ENCODE measurements around the gene MED31.
"Not testable (repeated sequence)": the region's sequence is repeated elsewhere in the genome, so short reads cannot be mapped to it uniquely, and the experiment has no call there.

The MED31 gene

DNA sequence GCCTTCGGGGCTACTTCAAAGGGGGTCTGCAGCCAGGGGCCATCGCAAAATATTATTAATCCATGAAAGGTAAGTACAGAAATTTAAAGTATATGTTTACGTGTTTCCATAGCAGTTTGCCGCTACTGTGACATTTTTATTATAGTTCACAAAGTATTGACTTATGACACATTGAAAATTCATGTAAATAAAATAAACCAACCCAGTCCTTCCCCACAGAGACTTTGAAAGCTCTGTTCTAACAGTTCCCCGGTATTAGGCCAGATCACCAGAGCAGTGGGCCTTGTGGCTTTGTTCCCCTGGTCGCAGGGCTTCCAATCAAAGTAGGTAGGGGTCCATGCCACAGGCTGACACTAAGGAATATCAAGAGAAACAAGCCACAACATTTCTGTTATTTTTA, 24.8 kb downstream of the MED31 start:
- no peak for DNase-seq (ENCODE audit: low read depth in 2 of 2)

DNA sequence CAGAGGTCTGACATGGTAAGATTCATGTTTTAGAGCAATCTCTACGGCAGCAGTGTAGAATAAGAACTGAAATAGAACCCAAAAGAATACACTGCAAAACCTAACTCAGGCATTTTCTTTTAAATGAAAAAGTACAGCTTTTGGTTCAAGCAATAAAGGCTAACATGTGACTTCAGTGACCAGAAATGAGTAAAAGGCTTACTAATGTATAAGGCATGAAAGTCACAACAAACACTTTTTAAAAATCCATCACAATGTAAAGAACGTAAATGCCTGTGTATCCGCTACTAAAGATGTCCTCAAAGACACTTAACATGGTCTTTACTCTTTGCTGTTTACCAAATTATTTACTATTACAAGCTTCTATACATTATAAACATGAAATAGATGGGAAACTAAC, 27.5 kb downstream of the MED31 start:
- no peak for DNase-seq (ENCODE audit: low read depth in 2 of 2)

DNA sequence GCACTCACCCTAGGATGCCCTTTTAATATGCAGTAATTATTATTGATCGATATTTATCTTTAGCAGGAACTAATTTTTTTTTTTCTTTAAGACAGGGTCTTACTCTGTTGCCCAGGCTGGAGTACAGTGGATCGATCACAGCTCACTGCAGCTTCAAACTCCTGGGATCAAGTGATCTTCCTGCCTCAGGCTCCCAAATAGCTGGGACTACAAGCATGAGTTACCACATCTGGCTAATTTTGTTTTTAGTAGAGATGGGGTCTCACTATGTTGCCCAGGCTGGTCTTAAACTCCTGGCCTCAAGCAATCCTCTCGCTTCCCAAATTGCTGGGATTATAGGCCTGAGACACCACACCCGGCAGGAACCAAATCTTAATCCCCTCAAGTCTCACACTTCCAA, 40.2 kb downstream of the MED31 start:
- no peak for DNase-seq (ENCODE audit: low read depth in 2 of 2)

DNA sequence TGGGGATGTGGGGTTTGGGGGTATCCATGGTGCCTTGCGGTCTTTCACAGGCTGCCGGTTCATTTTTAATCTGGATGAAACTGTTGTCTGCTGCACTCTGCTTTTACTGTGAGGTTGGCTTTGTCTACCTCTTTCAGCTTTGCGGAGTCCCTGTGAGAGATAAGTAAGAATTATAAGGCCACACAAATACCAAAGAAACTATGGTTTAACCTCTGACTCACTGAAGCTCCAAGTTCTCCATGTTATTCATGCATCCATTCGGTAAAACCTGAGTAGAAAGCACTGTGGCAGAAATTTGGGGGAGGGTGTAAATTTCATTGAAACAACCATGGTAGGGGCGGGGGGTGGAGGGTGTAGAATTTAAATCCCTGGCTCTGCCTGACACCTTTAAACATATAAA, 41.4 kb downstream of the MED31 start:
- DNase-seq (ENCODE audit: low read depth in 2 of 2): no peak

DNA sequence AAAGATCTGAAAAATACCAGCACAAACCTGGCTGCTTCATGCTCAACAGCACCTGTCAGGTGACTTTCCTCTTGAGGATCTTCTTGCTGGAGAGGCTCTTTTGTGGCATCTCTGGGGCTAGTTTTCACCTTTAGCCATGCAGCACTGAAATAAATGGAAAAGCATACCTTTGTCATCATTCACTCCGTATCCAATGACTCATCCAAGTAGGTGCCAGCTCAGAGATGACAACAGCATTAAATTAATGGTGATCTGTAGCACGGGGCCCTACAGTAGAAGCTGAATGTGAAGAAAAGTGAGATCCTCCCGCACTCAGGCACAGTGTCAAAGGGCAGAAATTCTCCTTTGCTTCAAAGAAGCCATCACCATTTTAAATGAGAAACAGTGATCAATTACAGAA, 43.1 kb downstream of the MED31 start:
- DNase-seq (ENCODE audit: low read depth in 2 of 2): no peak

DNA sequence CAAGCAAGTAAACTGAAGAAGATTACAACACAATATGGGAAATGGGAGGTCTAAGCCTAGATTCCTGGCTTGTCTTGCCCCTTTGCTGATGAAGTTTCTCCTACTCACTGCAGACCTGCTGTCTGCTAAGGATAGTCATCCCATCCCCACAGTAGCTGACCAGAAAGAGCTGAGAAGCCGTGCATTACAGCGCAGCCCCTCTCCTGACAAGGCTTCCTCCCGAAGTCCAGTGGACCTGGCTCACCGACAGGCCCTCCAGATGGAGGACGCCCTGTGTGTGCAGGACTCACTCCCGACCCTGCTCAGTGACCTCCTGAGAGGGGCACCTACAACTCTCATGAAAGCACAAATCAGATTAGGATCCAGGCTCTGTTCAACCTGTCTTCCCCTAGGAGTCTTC, 46.3 kb downstream of the MED31 start:
- DNase-seq (ENCODE audit: low read depth in 2 of 2): no peak

DNA sequence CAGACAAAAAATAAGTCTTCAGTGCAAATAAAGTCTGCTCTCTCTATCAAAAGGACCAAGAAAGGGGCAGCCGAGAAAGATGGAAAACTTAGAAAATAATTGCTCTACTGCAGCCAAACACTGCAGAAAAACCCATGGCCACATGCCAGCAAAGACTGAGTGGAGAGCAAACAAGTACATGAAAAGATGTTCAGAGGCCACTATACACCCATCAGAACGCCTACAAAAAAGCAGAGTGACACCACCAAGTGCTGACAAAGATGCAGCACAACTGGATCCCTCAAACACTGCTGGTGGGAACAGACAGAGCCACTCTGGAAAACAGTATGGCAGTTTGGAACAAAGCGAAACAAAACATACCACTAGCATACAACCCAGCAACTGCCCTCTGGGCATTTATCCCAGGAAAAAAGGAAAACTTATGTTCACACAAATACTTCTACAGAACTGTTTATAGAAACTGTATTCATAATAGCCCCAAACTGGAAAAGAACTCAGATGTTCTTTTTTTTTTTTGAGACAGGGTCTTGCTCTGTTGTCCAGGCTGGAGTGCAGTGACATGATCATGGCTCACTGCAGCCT, 47.6 kb downstream of the MED31 start:
- DNase-seq (ENCODE audit: low read depth in 2 of 2): no peak

DNA sequence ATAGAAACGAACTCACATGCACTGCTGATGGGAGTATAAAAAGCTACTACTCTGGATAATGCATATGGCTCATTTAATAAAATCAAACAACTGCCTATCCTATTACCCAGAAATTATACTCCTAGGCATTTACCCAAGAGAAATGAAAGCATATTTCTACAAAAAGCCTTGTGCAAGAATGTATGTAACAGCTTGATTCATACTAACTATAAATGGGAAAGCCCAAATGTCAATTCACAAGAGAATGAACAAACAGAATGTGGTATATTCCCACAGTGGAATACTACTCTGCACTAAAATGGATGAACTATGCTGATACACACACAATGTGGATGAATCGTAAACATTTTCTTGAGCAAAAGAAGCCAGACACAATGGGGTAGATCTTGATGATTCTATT, 49.3 kb downstream of the MED31 start:
- DNase-seq (ENCODE audit: low read depth in 2 of 2): no peak

DNA sequence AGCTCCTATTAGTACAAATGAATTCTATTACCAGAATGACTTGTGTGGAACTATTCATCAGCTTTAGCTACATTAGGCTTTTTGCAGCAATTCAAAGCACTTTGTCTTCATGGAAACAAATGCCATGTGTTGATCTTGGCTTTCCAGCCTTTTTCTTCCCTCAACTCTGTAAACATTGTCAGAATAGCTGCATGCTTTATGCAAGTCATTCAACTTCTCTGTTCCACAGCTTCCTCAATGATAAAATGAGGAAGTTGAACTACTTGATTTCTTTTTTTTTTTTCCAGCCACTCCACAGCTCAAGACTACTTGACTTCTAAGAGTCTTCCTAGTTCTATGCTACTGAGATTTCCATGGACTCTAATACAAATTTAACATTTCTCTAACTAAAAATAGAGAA, 52.0 kb downstream of the MED31 start:
- DNase-seq (ENCODE audit: low read depth in 2 of 2): no peak

DNA sequence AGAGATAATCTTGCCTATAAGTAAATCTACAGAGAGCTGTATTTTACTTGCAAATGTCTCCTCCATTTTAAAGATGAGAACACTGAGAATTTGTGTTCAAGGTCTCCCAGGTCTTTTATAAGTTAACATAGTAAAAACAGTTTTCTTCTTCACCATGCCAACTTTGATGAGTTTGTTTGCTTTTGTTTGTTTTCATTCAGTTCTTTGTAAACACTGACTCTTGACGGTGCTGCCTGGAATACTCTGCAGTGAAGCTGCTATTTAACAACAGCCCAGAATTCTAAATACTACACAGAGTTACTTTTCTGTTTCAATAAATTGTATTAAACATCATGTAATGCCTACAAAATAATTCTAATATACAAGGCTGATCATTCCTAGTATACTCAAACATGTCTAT, 53.7 kb downstream of the MED31 start:
- DNase-seq (ENCODE audit: low read depth in 2 of 2): no peak

DNA sequence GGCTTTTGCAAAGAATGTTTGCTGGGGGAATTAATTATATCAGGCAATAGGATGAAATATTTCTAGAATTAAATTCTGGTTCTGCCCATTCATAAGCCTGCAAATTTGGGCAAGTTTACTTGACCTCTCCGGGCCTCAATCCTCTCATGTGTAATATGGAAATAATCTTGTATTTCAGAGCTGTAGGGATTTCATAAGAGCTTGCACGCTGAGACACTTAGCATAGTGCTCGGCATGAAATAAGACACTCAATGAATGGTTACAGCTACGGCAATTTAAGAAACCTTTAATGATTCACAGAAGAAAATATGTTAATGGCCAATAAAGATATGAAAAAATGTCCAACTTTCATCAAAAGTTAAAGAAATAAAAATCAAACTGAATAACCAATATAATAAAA, 54.5 kb downstream of the MED31 start:
- no peak for DNase-seq (ENCODE audit: low read depth in 2 of 2)

DNA sequence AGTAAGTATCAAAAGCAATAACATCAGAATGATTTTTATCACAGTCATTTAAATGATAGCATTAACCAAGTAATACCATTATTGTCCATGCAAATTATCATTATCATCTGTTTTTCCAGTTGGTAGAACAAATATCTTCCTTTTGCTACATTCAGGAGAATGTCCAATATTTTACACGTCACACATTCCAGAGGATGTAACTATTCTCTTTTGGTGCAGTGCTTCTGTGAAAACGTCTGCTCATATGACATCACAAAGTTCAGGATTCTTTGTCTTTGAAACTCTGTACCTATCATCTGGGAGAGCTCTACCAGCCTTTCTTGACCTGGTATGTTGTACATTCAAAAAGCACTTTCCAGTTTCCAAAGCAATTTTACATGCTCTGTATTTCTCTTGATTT, 54.9 kb downstream of the MED31 start:
- no peak for DNase-seq (ENCODE audit: low read depth in 2 of 2)

DNA sequence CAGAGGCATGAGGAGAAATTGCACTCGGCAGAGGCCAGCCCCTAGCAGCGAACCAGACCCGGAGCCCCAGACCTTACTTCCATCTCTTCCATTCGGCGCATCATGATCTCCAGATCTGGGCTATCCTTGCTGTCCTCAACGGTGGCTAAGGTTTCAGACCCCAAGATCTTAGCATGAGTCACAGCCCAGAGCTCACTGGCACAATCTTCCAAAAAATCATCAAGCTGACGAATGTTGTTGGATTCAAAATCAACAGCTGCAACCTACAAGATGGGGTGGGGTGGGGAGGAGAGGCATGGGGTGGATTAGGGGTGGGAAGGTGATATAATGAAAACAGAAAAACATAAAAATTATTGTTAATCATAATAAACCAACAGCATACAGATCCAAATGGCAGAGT, 55.3 kb downstream of the MED31 start:
- DNase-seq (ENCODE audit: low read depth in 2 of 2): no peak

DNA sequence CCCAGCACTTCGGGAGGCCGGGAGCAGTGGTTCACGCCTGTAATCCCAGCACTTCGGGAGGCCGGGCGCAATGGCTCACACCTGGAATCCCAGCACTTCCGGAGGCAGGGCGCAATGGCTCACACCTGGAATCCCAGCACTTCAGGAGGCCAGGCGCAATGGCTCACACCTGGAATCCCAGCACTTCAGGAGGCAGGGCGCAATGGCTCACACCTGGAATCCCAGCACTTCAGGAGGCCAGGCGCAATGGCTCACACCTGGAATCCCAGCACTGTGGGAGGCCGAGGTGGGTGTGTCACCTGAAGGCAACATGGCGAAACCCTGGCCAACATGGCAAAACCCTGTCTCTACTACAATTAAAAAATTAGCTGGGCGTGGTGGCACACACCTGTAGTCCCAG, 58.0 kb downstream of the MED31 start:
- DNase-seq (ENCODE audit: low read depth in 2 of 2): not testable (repeated sequence)
